Psoas muscle (tissue), 8 donors: Measurements from ENCODE around the gene USB1. TPM values are rescaled to one million over a fixed set of nuclear protein-coding genes. Genes with fewer than 3 reads are reported as not detected.

Experiments
- ATAC-seq, 4 donors: fragments of 200-7000 bp; cut with Tn5 transposase; one replicate each; pipeline ENCODE4 v1.9.1; 2020; ENCODE audit warnings: moderate library complexity in 3 of 4, mild to moderate bottlenecking in 2 of 4
- DNase-seq, 2 donors: peaks; one replicate each; pipeline ENCODE4 v3.0.0-alpha.2; 2020
- H3K27ac ChIP-seq: fragments of 200-600 bp; one replicate; pipeline ENCODE4 v1.8.0; 2022
- H3K27me3 ChIP-seq, 3 donors: fragments of 200-600 bp in 1 of 3; one replicate each; pipeline versions ENCODE4 v1.6.1 to v1.8.0; 2013 to 2022; ENCODE audit warnings: low read length in 2 of 3, mild to moderate bottlenecking in 2 of 3, moderate library complexity in 1 of 3; ENCODE audit not compliant: insufficient read depth in 3 of 3
- H3K36me3 ChIP-seq, 2 donors: fragments of 200-600 bp in 1 of 2; one replicate each; pipeline versions ENCODE4 v1.6.1 to v1.8.0; 2013 to 2022; ENCODE audit warnings: low read depth in 1 of 2, mild to moderate bottlenecking in 1 of 2, moderate library complexity in 1 of 2; ENCODE audit not compliant: insufficient read depth in 1 of 2
- H3K4me1 ChIP-seq: fragments of 200-600 bp; one replicate; pipeline ENCODE4 v1.8.0; 2022
- H3K4me3 ChIP-seq: fragments of 200-600 bp; one replicate; pipeline ENCODE4 v1.8.0; 2022; ENCODE audit warnings: mild to moderate bottlenecking
- H3K9me3 ChIP-seq: fragments of 200-600 bp; one replicate; pipeline ENCODE4 v1.8.0; 2022
- WGBS, 3 donors: extraction: QIAGEN DNeasy Blood & Tissue Kit; methylation state at CpG; one replicate each; pipeline versions ENCODE4 v1.1.6 to v1.1.7; 2013; 5-methylcytosine and 5-hydroxymethylcytosine counted together
- intact Hi-C, 2 donors: fragments of 100-400 bp; cut with DNase I; formaldehyde crosslinking; loops; one replicate each; pipeline versions ENCODE4 v1.11.0 to v1.14.2; 2022
- polyA plus RNA-seq, 3 donors: library from polyadenylated mRNA; stranded (reverse); fragments of 200-250 nt; gene quantifications; one replicate each; pipeline ENCODE4 v1.2.3, GENCODE V29; 2013
- total RNA-seq, 4 donors: library from RNA; stranded (reverse); fragmentation: NEBNext Ultra II Directional in 2 of 4; extraction: Animal tissue kit (Norgen Biotek cat#: 25700) in 2 of 4; gene quantifications; one replicate each; pipeline versions ENCODE4 v1.2.1 to v1.2.4, GENCODE V29; 2021 to 2023
- TF ChIP-seq, protein P1 (sequence below): fragments of 200-600 bp; IDR thresholded peaks from one replicate; pipeline ENCODE4 v1.8.0; 2022; ENCODE audit warnings: antibody characterized with exemption
- donor health status: healthy with polysubstance abuse.
- donor health status: DM: no; HTN: no; CAD: no; lungs with moderate emphysema.
- donor health status: Bipolar disorder and iron deficiency.
- donor health status: healthy.
- donor health status: DM: yes; HTN: yes; CAD: no.
- donor health status: DM: no; HTN: no; CAD: no.
- donor health status: DM: no; HTN: no; CAD: no.
- donor health status: DM: yes; HTN: yes; CAD: no.

USB1 gene
- total and polyA plus RNA-seq, 7 donors = 10.1 to 30.7 (median 18.5) TPM

DNA sequence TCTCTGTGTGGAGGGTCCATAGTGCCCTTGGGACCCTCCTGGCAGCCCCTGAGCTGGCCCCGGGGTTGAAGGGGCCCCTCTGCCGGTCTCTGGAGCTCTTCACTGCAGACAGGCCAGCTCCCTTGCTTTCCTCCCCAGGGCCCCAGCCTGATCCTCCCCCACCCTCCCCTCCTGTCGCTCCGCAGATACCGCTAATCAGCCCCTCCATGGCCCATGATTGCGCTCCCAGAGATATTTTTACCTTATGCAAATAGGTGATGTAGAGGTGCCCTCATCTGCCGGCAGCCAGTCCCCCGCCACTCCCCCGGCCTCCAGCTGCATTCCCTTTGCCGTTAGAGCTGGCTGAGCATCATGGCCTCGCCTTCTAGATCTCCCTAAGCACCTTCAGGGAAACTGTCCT, 33.6 kb downstream of the USB1 start:
- TF ChIP-seq, protein P1, sequence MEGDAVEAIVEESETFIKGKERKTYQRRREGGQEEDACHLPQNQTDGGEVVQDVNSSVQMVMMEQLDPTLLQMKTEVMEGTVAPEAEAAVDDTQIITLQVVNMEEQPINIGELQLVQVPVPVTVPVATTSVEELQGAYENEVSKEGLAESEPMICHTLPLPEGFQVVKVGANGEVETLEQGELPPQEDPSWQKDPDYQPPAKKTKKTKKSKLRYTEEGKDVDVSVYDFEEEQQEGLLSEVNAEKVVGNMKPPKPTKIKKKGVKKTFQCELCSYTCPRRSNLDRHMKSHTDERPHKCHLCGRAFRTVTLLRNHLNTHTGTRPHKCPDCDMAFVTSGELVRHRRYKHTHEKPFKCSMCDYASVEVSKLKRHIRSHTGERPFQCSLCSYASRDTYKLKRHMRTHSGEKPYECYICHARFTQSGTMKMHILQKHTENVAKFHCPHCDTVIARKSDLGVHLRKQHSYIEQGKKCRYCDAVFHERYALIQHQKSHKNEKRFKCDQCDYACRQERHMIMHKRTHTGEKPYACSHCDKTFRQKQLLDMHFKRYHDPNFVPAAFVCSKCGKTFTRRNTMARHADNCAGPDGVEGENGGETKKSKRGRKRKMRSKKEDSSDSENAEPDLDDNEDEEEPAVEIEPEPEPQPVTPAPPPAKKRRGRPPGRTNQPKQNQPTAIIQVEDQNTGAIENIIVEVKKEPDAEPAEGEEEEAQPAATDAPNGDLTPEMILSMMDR = no peak
- DNase-seq (no peak), ATAC-seq (no peak)
- Histone ChIP-seq H3K27ac (no peak overlapping the region), H3K9me3 (no peaks in the 10 kb centered on the region), H3K4me3 (no peak overlapping the region), H3K27me3 (no peaks in the 10 kb centered on the region), H3K36me3 (peaks cover 3 to 15% of the 10 kb centered on the region in 2 donors), H3K4me1 (peaks cover 36% of the 10 kb centered on the region)
- 75 to 81% (median 79%) methylated on average over 11 of the region's 11 CpGs for WGBS, 3 donors
- intact Hi-C loops = no loop called here

DNA sequence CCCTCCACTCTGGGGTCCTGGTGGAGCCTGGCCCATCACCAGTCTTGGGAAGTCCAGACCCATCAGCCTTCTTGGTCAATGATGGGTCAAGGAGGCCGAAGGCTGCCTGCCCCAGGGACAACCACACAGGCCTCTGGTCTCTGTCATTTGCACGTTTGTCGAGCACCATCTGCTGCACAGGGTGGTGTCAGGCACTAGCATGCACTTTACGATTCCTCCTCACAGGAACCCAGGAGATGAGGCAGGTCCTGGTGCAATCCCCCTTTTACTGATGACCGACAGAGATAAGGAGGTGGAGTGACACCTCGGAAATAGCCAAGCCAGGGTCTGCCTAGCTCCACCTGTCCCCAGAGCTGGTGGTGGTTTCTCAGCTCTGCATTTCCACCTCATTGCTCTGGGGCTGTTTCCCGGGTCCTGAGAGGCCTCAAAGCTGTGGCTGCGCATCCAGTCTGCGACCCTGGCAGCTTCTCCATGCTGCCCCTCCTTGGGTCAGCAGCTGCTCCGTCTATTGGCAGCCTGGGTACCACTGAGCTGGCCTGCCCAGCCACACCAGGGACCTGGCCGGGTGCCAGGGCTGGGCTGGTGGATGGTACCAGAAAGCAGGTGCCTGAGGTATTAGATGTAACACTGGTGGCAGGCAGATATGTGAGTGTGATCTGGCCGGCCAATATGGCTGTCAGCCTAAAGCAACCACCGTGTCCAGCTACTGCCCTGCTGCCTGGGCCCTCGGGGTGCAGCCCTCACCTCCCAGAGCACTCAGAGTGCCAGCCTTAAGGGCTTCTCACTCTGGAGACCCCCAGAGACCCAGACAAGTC, 34.4 kb downstream of the USB1 start:
- intact Hi-C loops = no loop called here
- 46 to 53% (median 49%) methylated on average over 14 of the region's 14 CpGs for WGBS, 3 donors
- H3K9me3 ChIP-seq = no peaks in the 10 kb centered on the region
- peaks cover 33% of the 10 kb centered on the region for H3K4me1 ChIP-seq
- ATAC-seq (peak in 3 of 4 donors; percentile 25 to 83 (median 28)), DNase-seq (no peak)
- H3K27me3 ChIP-seq = no peaks in the 10 kb centered on the region
- H3K4me3 ChIP-seq = no peak overlapping the region
- TF ChIP-seq, protein P1 = no peak
- no peak overlapping the region for H3K27ac ChIP-seq
- H3K36me3 ChIP-seq = peaks cover 3 to 21% of the 10 kb centered on the region in 2 donors

DNA sequence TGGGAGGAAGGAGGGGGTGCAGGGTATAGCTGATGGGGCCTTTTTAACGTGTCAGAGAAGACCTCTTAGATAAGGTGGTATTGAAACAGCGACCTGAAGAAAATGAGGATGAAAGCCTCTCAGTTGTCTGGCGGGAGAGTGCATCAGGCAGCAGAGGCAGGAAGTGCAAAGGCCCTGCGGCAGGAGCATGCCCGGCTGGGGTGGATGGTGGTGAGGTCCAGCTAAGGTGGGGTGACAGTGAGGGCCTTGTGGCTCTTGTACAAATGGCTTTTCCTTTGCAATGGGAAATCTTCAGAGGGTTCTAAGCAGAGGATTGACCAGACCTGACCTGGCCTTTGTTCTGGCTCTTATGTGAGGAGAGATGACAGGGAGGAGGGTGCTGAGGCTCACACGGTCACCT, 35.7 kb downstream of the USB1 start:
- H3K27ac ChIP-seq = no peak overlapping the region
- TF ChIP-seq, protein P1 = no peak
- no peaks in the 10 kb centered on the region for H3K27me3 ChIP-seq
- peaks cover 28% of the 10 kb centered on the region for H3K4me1 ChIP-seq
- H3K9me3 ChIP-seq = no peaks in the 10 kb centered on the region
- intact Hi-C loops = no loop called here
- no peak overlapping the region for H3K4me3 ChIP-seq
- WGBS, 3 donors = 95 to 96% (median 95%) methylated on average over 6 of the region's 6 CpGs
- DNase-seq (no peak), ATAC-seq (no peak)
- H3K36me3 ChIP-seq = peaks cover 3 to 35% of the 10 kb centered on the region in 2 donors

DNA sequence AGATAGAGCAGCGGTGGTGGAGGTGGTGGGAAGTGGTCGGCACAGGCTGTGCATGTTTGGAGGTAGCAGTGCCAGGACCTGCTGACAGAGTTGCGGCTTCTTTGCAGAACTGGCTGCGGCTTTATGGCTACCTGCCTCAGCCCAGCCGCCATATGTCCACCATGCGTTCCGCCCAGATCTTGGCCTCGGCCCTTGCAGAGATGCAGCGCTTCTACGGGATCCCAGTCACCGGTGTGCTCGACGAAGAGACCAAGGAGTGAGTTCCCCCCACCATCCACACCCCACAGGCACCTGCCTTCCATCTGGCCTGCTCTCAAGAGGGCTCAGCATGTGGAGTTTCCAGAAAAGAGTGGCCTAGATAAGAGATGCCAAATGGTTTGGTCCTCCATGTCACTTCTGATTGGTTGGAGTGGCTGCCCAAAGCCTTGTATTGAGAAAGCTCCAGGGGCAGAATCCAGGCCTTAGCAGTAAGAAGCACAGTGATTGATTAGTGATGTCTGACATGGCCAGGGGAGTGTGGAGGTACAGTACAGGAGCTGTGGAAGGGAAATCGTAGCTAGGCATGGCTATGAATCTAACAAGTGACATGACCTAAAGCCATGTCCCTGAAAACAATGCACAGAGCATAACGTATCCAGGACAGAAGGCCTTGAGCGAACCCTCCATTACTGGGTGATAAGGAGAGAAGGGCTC, 36.3 kb downstream of the USB1 start:
- peaks cover 3 to 40% of the 10 kb centered on the region in 2 donors for H3K36me3 ChIP-seq
- peaks cover 25% of the 10 kb centered on the region for H3K4me1 ChIP-seq
- ATAC-seq (no peak), DNase-seq (no peak)
- H3K27me3 ChIP-seq = no peaks in the 10 kb centered on the region
- 93 to 96% (median 94%) methylated on average over 16 of the region's 16 CpGs for WGBS, 3 donors
- H3K9me3 ChIP-seq = no peaks in the 10 kb centered on the region
- intact Hi-C loops = no loop called here
- no peak overlapping the region for H3K4me3 ChIP-seq
- TF ChIP-seq, protein P1 = no peak
- no peak overlapping the region for H3K27ac ChIP-seq
